GM10248 (cell line): Measurements from ENCODE around the gene GLYAT.
A peak's percentile ranks its signal among the peaks of the same experiment; 100 is the strongest.
"Not testable (repeated sequence)": the region's sequence is repeated elsewhere in the genome, so short reads cannot be mapped to it uniquely, and the experiment has no call there.

ENCODE experiments used
- CTCF ChIA-PET: fragments of 300-600 bp; sonication (Branson Sonifier 250); formaldehyde crosslinking; extraction: SDS; loops from one replicate; lab custom pipeline; 2021; ENCODE audit warnings: antibody characterized with exemption; lab: Yijun Ruan, JAX
- POLR2A ChIA-PET: fragments of 350-650 bp; sonication (Branson Sonifier 250); formaldehyde crosslinking; extraction: SDS; loops from one replicate; lab custom pipeline; 2020; ENCODE audit warnings: antibody characterized with exemption; lab: Yijun Ruan, JAX
- DNase-seq: peaks from one replicate; pipeline ENCODE4 v3.0.0; 2012; ENCODE audit errors: extremely low spot score
- TF ChIP-seq, protein P1 (sequence below): IDR thresholded peaks from 2 replicates; pipeline ENCODE4 v1.5.1; 2012; ENCODE audit warnings: mild to moderate bottlenecking, low read depth; ENCODE audit errors: extremely low read depth, missing control alignments, control extremely low read depth

The GLYAT gene

GRCh38 chr11:58685973-58686722 is 45.6 kb downstream of the GLYAT start:
- ChIA-PET CTCF (interaction anchor here (1.1 to 2.5 kb wide), 5 partner anchors 9 to 56 kb away, joined by 3 to 8 read pairs (median 5); no protein-coding TSS in a partner anchor), POLR2A (no interaction called here)
- DNase-seq: no peak
- TF ChIP-seq, protein P1, sequence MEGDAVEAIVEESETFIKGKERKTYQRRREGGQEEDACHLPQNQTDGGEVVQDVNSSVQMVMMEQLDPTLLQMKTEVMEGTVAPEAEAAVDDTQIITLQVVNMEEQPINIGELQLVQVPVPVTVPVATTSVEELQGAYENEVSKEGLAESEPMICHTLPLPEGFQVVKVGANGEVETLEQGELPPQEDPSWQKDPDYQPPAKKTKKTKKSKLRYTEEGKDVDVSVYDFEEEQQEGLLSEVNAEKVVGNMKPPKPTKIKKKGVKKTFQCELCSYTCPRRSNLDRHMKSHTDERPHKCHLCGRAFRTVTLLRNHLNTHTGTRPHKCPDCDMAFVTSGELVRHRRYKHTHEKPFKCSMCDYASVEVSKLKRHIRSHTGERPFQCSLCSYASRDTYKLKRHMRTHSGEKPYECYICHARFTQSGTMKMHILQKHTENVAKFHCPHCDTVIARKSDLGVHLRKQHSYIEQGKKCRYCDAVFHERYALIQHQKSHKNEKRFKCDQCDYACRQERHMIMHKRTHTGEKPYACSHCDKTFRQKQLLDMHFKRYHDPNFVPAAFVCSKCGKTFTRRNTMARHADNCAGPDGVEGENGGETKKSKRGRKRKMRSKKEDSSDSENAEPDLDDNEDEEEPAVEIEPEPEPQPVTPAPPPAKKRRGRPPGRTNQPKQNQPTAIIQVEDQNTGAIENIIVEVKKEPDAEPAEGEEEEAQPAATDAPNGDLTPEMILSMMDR: no peak

DNA sequence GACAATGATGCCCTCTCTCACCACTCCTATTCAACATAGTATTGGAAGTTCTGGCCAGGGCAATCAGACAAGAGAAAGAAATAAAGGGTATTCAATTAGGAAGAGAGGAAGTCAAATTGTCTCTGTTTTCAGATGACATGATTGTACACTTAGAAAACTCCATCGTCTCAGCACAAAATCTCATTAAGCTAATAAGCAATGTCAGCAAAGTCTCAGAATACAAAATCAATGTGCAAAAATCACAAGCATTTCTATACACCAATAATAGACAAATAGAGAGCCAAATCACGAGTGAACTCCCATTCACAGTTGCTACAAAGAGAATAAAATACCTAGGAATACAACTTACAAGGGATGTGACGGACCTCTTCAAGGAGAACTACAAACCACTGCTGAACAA is 49.1 kb downstream of the GLYAT start:
- CTCF ChIA-PET: interaction anchor here (1.2 kb wide), 1 partner anchor 106 kb away, joined by 3 read pairs; no protein-coding TSS in a partner anchor
- DNase-seq, POLR2A ChIA-PET: not testable (repeated sequence)

DNA sequence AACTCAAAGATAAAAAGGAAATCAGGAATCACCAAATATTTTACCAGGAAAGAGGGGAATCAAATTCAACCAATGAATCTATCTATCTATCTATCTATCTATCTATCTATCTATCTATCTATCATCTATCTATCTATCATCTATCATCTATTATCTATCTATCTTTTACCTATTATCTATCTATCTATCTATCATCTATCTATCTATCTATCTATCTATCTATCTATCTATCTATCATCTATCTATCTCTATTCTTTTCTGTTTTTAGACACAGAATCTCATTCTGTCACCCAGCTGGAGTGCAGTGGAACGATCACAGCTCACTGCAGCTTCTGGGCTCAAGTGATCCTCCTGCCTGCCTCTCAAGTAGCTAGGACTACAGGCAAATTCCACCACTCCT is 54.2 kb downstream of the GLYAT start:
- POLR2A ChIA-PET: interaction anchor here (0.6 kb wide), 2 partner anchors 86 to 959 kb away, joined by 3 to 10 read pairs; no protein-coding TSS in a partner anchor

GRCh38 chr11:58676563-58677135 is 55.1 kb downstream of the GLYAT start:
- TF ChIP-seq, protein P1: no peak
- ChIA-PET CTCF (interaction anchor here (0.7 to 8.2 kb wide), 20 partner anchors 8 to 1330 kb away, joined by 3 to 97 read pairs (median 4); no protein-coding TSS in a partner anchor), POLR2A (interaction anchor here (0.6 kb wide), 1 partner anchor 85 kb away, joined by 3 read pairs; no protein-coding TSS in a partner anchor)
- no peak for DNase-seq

More for the DNA sequence above, 54.2 kb downstream of the GLYAT start:
- CTCF ChIA-PET: interaction anchor here (0.8 to 8.2 kb wide), 15 partner anchors 9 to 1331 kb away, joined by 3 to 97 read pairs (median 5); no protein-coding TSS in a partner anchor
- not testable (repeated sequence) for DNase-seq

DNA sequence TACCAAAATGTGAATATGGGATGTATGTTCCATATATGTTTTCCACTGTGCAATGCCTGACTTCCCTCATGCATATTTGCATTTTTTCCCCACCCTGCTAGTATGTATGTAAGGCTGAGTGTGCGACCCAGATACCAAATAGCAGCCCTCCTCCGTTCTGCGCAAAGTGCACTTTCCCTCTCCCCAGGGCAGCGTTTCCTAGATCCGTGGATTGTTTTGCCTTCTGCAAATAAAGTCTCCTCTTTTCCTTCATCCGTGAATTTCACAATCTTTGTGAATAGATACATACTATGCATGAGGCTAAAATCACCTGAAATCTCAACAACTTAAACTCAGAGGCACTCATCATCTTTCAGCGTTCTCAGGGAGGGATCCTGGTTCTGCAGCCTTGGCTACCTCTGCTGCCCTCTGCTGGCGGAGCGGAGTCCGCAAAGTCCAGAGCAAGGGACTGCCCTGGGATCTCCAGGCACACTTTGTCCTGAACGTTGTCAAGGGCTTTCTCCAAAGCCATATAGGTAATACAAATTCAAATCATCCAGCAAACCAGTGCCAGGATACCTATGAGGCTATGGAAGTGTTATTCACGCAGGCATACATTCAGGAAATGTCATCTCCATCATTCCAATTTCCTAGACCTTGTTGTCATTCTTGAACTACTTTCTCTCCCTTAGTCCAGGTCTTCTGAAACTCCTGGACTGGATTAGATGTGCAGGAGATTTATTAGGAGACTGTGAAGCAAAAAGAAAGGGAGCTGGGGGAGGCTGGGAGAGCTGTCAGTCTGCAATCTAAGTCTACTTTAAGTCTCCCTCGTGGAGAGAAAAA is 56.2 kb downstream of the GLYAT start:
- POLR2A ChIA-PET: no interaction called here
- CTCF ChIA-PET: interaction anchor here (0.8 to 8.2 kb wide), 13 partner anchors 9 to 113 kb away, joined by 3 to 97 read pairs (median 8); no protein-coding TSS in a partner anchor
- TF ChIP-seq, protein P1: peak; percentile 95
- DNase-seq: peak; percentile 80

DNA sequence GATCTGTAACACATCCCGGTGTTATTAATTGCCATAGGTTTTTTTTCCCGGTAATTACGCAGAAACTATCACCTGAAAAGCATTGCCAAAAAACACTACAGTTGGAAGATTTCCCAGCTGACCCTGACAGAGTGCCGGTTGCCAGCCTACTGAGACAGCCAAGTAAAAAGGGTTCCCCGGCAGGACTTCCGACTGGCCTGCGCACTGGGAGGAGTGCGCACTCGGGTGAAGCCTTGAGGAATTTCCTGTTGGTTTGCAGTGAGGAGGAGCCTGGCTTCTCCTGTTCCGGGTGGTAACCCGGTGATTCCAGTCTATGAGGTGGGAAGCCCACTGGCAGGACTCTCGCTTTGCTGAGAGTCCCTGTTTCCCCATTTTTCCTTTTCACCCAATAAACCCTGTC is 57.1 kb downstream of the GLYAT start:
- ChIA-PET CTCF (interaction anchor here (0.6 to 8.2 kb wide), 5 partner anchors 18 to 484 kb away, joined by 3 to 97 read pairs (median 6); no protein-coding TSS in a partner anchor), POLR2A (no interaction called here)
- DNase-seq: no peak
- TF ChIP-seq, protein P1: no peak

DNA sequence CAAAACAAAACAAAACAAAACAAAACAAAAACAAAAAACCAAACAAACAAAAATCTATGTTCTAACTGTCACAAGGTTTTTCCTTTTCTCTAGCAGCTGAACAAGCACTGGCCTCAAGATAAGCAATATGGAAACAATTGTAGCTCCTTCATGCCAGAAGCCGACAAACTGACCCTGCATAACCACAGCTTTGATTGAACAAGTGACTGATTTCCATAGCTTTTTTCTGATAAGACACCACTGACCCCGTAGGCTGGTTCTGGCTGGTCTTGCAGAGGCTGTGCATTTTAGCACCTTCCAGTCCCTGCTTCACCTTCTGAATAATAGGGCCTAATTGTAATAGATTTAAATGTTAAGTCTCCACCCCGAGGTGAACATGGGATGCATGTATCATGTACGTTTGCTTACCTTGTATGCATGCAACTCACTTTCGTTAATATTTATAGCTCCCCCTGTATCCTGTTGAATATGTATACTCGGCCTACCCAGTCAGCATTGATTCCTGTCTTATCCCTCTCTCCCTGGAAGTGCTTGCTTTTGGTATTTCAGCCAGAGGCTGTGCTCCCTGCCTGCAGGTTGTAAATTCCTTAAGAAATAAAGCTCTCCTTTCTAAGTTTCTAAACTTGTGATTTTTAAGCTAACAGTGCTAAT is 59.6 kb downstream of the GLYAT start:
- no peak for DNase-seq
- POLR2A ChIA-PET: no interaction called here
- CTCF ChIA-PET: interaction anchor here (0.9 to 8.2 kb wide), 9 partner anchors 14 to 500 kb away, joined by 3 to 97 read pairs (median 3); partner anchors contain the start of gene DTX4
- TF ChIP-seq, protein P1: no peak
